ENCODE measurements around the gene CHRNA4. TPM values are rescaled to one million over a fixed set of nuclear protein-coding genes. Genes with fewer than 3 reads are reported as not detected.

The CHRNA4 gene
- total RNA-seq, 2 donors from 2014 or later: not detected

- Histone ChIP-seq H3K27me3 (no peaks in the 10 kb centered on the region), H3K36me3 (replicated peaks in 1 of 2; ENCODE audit: insufficient read depth in 1 of 2, low read depth in 2 of 2) (no peaks in the 10 kb centered on the region), H3K27ac (no peak overlapping the region), H3K4me3 (no peak overlapping the region), H3K4me1 (no peaks in the 10 kb centered on the region), H3K9me3 (no peaks in the 10 kb centered on the region)
- ATAC-seq (no peak), DNase-seq (no peak)
- TF ChIP-seq CTCF (IDR thresholded peaks at IDR 0.05): no peak
- intact Hi-C loops (cut with DNase I): no loop called here
- WGBS, 2 donors: 75 to 83% methylated on average over 7 to 15 of the region's 15 CpGs
Measured at GRCh38 chr20:63326314-63327230, 34.6 kb downstream of the CHRNA4 start.

- TF ChIP-seq CTCF (IDR thresholded peaks at IDR 0.05) (no peak), POLR2A (IDR thresholded peaks at IDR 0.05) (no peak)
- no peak for ATAC-seq
- intact Hi-C loops (cut with DNase I): no loop called here
Measured at GRCh38 chr20:63325554-63326313, 35.4 kb downstream of the CHRNA4 start.

GRCh38 chr20:63325021-63325471 lies 36.1 kb downstream of the CHRNA4 start:
- H3K27me3 ChIP-seq: no peaks in the 10 kb centered on the region
- no peak overlapping the region for H3K4me3 ChIP-seq
- no peak overlapping the region for H3K27ac ChIP-seq
- WGBS, 2 donors: 69% methylated on average over 10 of the region's 10 CpGs; no CpG with 5 or more reads in 1 of the 2 donors
- no peaks in the 10 kb centered on the region for H3K36me3 ChIP-seq (replicated peaks in 1 of 2; ENCODE audit: insufficient read depth in 1 of 2, low read depth in 2 of 2)
- H3K4me1 ChIP-seq: no peaks in the 10 kb centered on the region
- DNase-seq (no peak), ATAC-seq (no peak)
- TF ChIP-seq POLR2A (IDR thresholded peaks at IDR 0.05) (no peak), CTCF (IDR thresholded peaks at IDR 0.05) (no peak)
- H3K9me3 ChIP-seq: no peaks in the 10 kb centered on the region
- intact Hi-C loops (cut with DNase I): no loop called here

More at GRCh38 chr20:63325554-63326313, 35.4 kb downstream of the CHRNA4 start:
- H3K4me1 ChIP-seq: no peaks in the 10 kb centered on the region
- H3K27me3 ChIP-seq: no peaks in the 10 kb centered on the region
- no peak overlapping the region for H3K4me3 ChIP-seq
- no peak overlapping the region for H3K27ac ChIP-seq
- WGBS, 2 donors: 65 to 70% methylated on average over 2 to 8 of the region's 8 CpGs
- H3K36me3 ChIP-seq (replicated peaks in 1 of 2; ENCODE audit: insufficient read depth in 1 of 2, low read depth in 2 of 2): no peaks in the 10 kb centered on the region
- no peaks in the 10 kb centered on the region for H3K9me3 ChIP-seq
- DNase-seq: peak in 1 of 4 donors; percentile 7

GRCh38 chr20:63323357-63323981 lies 37.7 kb downstream of the CHRNA4 start:
- DNase-seq: no peak
- Histone ChIP-seq H3K4me1 (no peaks in the 10 kb centered on the region), H3K4me3 (no peak overlapping the region), H3K9me3 (no peaks in the 10 kb centered on the region), H3K27ac (no peak overlapping the region), H3K27me3 (no peaks in the 10 kb centered on the region), H3K36me3 (replicated peaks in 1 of 2; ENCODE audit: insufficient read depth in 1 of 2, low read depth in 2 of 2) (no peaks in the 10 kb centered on the region)
- ATAC-seq: no peak
- TF ChIP-seq CTCF (IDR thresholded peaks at IDR 0.05): no peak
- no peak for TF ChIP-seq POLR2A (IDR thresholded peaks at IDR 0.05)
- WGBS, 2 donors: 43 to 50% methylated on average over 17 to 18 of the region's 18 CpGs
- intact Hi-C loops (cut with DNase I): no loop called here
